Mesenchymal stem cell (in vitro differentiated cells and primary cell): Measurements from ENCODE around the gene PTPRQ.

Experiments
- DNase-seq: peaks from one replicate; pipeline ENCODE4 v3.0.0-alpha.2; 2013
- H2AFZ ChIP-seq: one replicate; pipeline ENCODE4 v1.6.1; 2013; ENCODE audit warnings: low read depth, mild to moderate bottlenecking, control low read depth, inconsistent platforms, low read length, moderate library complexity
- H2AK5ac ChIP-seq: 2 replicates; pipeline ENCODE4 v1.6.1; 2013; ENCODE audit warnings: low read length, moderate library complexity, mild to moderate bottlenecking, inconsistent platforms; ENCODE audit not compliant: severe bottlenecking
- H2BK120ac ChIP-seq: one replicate; pipeline ENCODE4 v1.6.1; 2013; ENCODE audit warnings: low read depth, mild to moderate bottlenecking, inconsistent platforms, low read length, moderate library complexity
- H2BK12ac ChIP-seq, 2 experiments: one replicate each; pipeline ENCODE4 v1.6.1; 2013; ENCODE audit warnings: inconsistent platforms in 2 of 2, low read length in 2 of 2, mild to moderate bottlenecking in 2 of 2, moderate library complexity in 2 of 2, control low read depth in 1 of 2
- H2BK15ac ChIP-seq: one replicate; pipeline ENCODE4 v1.6.1; 2013; ENCODE audit warnings: mild to moderate bottlenecking, low read depth, inconsistent platforms; ENCODE audit not compliant: poor library complexity, severe bottlenecking
- H2BK5ac ChIP-seq: 2 replicates; pipeline ENCODE4 v1.6.1; 2013; ENCODE audit warnings: low read depth, mild to moderate bottlenecking, low read length, control low read depth, inconsistent platforms; ENCODE audit not compliant: poor library complexity, severe bottlenecking
- H3K14ac ChIP-seq, 2 experiments: one replicate each; pipeline ENCODE4 v1.6.1; 2013; ENCODE audit warnings: inconsistent platforms in 2 of 2, low read length in 2 of 2, control low read depth in 1 of 2, mild to moderate bottlenecking in 1 of 2, moderate library complexity in 1 of 2
- H3K18ac ChIP-seq, 2 experiments: one replicate each; pipeline ENCODE4 v1.6.1; 2013; ENCODE audit warnings: inconsistent platforms in 2 of 2, low read length in 2 of 2, control low read depth in 1 of 2, low read depth in 1 of 2, mild to moderate bottlenecking in 1 of 2
- H3K23ac ChIP-seq, 2 experiments: one replicate each; pipeline ENCODE4 v1.6.1; 2013; ENCODE audit warnings: inconsistent platforms in 2 of 2, low read length in 2 of 2, mild to moderate bottlenecking in 2 of 2, moderate library complexity in 2 of 2, control low read depth in 1 of 2
- H3K27ac ChIP-seq: 2 replicates; pipeline ENCODE4 v1.5.1; 2013; ENCODE audit warnings: mild to moderate bottlenecking, moderate library complexity, low read length, control low read depth, inconsistent platforms; ENCODE audit not compliant: poor library complexity, severe bottlenecking
- H3K27me3 ChIP-seq, 2 experiments: 2 replicates each; pipeline versions ENCODE4 v1.6.1 to v1.7.0; 2013; ENCODE audit warnings: low read length in 2 of 2, mild to moderate bottlenecking in 2 of 2, moderate library complexity in 2 of 2, control low read depth in 1 of 2, inconsistent platforms in 1 of 2; ENCODE audit not compliant: control insufficient read depth in 1 of 2, insufficient read depth in 1 of 2
- H3K36me3 ChIP-seq, 2 experiments: 2 replicates each; pipeline versions ENCODE4 v1.6.1 to v1.7.0; 2013; ENCODE audit warnings: low read length in 2 of 2, control low read depth in 1 of 2, inconsistent platforms in 1 of 2, low read depth in 1 of 2, mild to moderate bottlenecking in 1 of 2; ENCODE audit not compliant: insufficient read depth in 2 of 2, control insufficient read depth in 1 of 2
- H3K4ac ChIP-seq, 2 experiments: one replicate each; pipeline ENCODE4 v1.6.1; 2013; ENCODE audit warnings: inconsistent platforms in 2 of 2, low read length in 2 of 2, mild to moderate bottlenecking in 2 of 2, moderate library complexity in 2 of 2, control low read depth in 1 of 2, low read depth in 1 of 2
- H3K4me1 ChIP-seq: 2 replicates; pipeline ENCODE4 v1.6.1; 2013; ENCODE audit warnings: low read depth, low read length, control low read depth; ENCODE audit not compliant: control insufficient read depth, insufficient read depth
- H3K4me2 ChIP-seq: 2 replicates; pipeline ENCODE4 v1.6.1; 2013; ENCODE audit warnings: low read length, mild to moderate bottlenecking, inconsistent platforms; ENCODE audit not compliant: poor library complexity, severe bottlenecking
- H3K4me3 ChIP-seq, 2 experiments: 2 replicates each; pipeline versions ENCODE4 v1.5.1 to v1.7.0; 2013; ENCODE audit warnings: low read length in 2 of 2, mild to moderate bottlenecking in 2 of 2, control low read depth in 1 of 2, low read depth in 1 of 2; ENCODE audit not compliant: insufficient read depth in 1 of 2
- H3K79me1 ChIP-seq: replicated peaks from 2 replicates; pipeline ENCODE4 v1.6.1; 2013; ENCODE audit warnings: mild to moderate bottlenecking, control low read depth, low read length, inconsistent platforms; ENCODE audit not compliant: poor library complexity, severe bottlenecking
- H3K9ac ChIP-seq: 2 replicates; pipeline ENCODE4 v1.7.0; 2013; ENCODE audit warnings: mild to moderate bottlenecking, low read length, moderate library complexity
- H3K9me3 ChIP-seq: 2 replicates; pipeline ENCODE4 v1.7.0; 2013; ENCODE audit warnings: mild to moderate bottlenecking, low read length; ENCODE audit not compliant: control insufficient read depth
- H4K8ac ChIP-seq: one replicate; pipeline ENCODE4 v1.6.1; 2013; ENCODE audit warnings: inconsistent platforms, mild to moderate bottlenecking, low read length, moderate library complexity
- H4K91ac ChIP-seq: one replicate; pipeline ENCODE4 v1.6.1; 2013; ENCODE audit warnings: mild to moderate bottlenecking, low read length, inconsistent platforms
- WGBS: methylation state at CpG from one replicate; pipeline ENCODE4 v1.1.7; 2013; ENCODE audit warnings: mixed read lengths; 5-methylcytosine and 5-hydroxymethylcytosine counted together

The PTPRQ gene

DNA sequence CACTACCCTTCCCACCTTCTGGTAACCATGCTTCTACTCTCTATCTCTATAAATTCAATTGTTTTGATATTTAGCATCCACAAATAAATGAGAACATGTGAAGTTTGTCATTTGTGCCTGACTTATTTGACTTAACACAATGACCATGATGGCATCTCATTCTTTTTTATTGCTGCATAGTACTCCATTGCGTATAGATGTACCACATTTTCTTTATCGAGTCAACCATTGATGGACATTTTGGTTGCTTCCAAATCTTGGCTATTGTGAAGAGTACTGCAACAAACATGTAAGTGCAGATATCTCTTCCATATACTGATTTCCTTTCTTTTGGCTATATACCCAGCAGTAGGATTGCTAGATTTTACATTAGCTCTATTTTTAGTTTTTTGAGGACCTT lies 73.6 kb downstream of the PTPRQ start:
- Histone ChIP-seq H3K23ac (no peak overlapping the region), H2BK120ac (no peak overlapping the region), H4K8ac (no peak overlapping the region), H2BK5ac (no peak overlapping the region), H3K27ac (no peak overlapping the region), H3K4ac (no peak overlapping the region), H2AFZ (no peak overlapping the region), H3K18ac (no peak overlapping the region), H3K79me1 (no peaks in the 10 kb centered on the region), H3K4me3 (no peak overlapping the region), H2AK5ac (no peak overlapping the region), H3K4me1 (no peaks in the 10 kb centered on the region), H2BK12ac (no peak overlapping the region), H3K14ac (no peak overlapping the region), H4K91ac (no peak overlapping the region), H3K4me2 (no peak overlapping the region), H3K27me3 (no peaks in the 10 kb centered on the region), H2BK15ac (no peak overlapping the region), H3K9me3 (peaks cover 2% of the 10 kb centered on the region), H3K9ac (no peak overlapping the region), H3K36me3 (no peaks in the 10 kb centered on the region)
- WGBS: 92% methylated on average over 2 of the region's 2 CpGs
- no peak for DNase-seq

DNA sequence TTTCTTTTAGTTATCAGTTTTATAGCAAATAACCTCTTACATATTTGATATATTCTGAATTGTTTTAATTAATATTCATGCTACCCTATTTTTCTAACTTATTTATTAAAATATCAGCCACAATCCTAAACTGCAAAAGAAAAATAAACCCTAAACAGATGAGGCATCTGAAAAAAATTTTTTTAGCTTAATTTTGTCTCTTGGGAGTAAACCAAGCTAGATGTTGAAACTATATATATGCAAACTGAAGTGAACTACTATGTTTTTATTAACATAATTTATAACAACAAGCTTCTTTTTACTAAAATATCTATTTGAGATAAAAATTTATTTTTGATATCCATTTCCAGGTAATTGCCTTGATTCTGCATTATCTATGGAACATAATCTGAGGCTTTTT lies 87.6 kb downstream of the PTPRQ start:
- H2BK120ac ChIP-seq: no peak overlapping the region
- H2AK5ac ChIP-seq: no peak overlapping the region
- no peak overlapping the region for H2BK5ac ChIP-seq
- H4K91ac ChIP-seq: no peak overlapping the region
- H3K4me2 ChIP-seq: no peak overlapping the region
- no peak overlapping the region for H3K18ac ChIP-seq
- H3K27me3 ChIP-seq: no peaks in the 10 kb centered on the region
- H2BK12ac ChIP-seq: no peak overlapping the region
- H3K9ac ChIP-seq: no peak overlapping the region
- no peak overlapping the region for H4K8ac ChIP-seq
- DNase-seq: no peak
- no peak overlapping the region for H3K14ac ChIP-seq
- H3K27ac ChIP-seq: no peak overlapping the region
- no peak overlapping the region for H3K4ac ChIP-seq
- no peak overlapping the region for H2AFZ ChIP-seq
- H2BK15ac ChIP-seq: no peak overlapping the region
- no peaks in the 10 kb centered on the region for H3K79me1 ChIP-seq
- H3K36me3 ChIP-seq: no peaks in the 10 kb centered on the region
- H3K23ac ChIP-seq: no peak overlapping the region
- H3K4me1 ChIP-seq: no peaks in the 10 kb centered on the region
- H3K4me3 ChIP-seq: no peak overlapping the region
- no peaks in the 10 kb centered on the region for H3K9me3 ChIP-seq

DNA sequence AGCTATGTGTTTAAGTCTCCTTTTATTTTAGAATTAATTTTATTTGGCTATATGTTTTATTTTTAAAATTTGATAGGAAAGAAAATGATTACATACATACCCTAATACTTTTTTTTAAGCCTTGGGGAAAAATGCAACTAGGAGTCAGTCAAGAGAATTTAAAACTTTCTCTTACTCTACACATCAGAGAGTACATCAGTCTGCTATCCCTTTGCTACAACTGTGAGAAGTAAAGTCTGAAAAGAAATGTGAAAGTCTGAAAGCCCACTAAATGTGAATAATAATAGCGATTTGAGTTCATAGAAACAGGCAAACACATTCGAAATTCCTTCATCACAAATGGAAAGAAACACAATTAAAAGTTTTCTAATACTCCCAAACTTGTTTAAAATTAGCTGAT lies 95.0 kb downstream of the PTPRQ start:
- WGBS: no CpG with 5 or more reads among the region's 2 CpGs
- H3K18ac ChIP-seq: no peak overlapping the region

DNA sequence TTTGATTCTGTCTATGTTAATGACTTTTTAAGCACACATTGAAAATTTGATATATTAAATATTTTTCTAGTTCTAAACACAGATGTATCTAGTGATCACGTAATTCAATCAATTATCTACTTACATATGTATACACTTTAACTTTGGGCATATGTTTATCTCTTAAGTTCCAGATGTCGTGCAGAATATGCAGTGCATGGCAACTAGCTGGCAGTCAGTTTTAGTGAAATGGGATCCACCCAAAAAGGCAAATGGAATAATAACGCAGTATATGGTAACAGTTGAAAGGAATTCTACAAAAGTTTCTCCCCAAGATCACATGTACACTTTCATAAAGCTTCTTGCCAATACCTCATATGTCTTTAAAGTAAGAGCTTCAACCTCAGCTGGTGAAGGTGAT lies 105.3 kb downstream of the PTPRQ start:
- no peak for DNase-seq
- no peaks in the 10 kb centered on the region for H3K36me3 ChIP-seq
- H3K27ac ChIP-seq: no peak overlapping the region
- no peak overlapping the region for H4K91ac ChIP-seq
- H3K4me1 ChIP-seq: peaks cover 2% of the 10 kb centered on the region
- no peak overlapping the region for H3K4me2 ChIP-seq
- 91% methylated on average over 3 of the region's 3 CpGs for WGBS
- no peaks in the 10 kb centered on the region for H3K9me3 ChIP-seq
- no peak overlapping the region for H3K4me3 ChIP-seq
- no peak overlapping the region for H3K4ac ChIP-seq
- H2AFZ ChIP-seq: no peak overlapping the region
- H3K79me1 ChIP-seq: no peaks in the 10 kb centered on the region
- H3K27me3 ChIP-seq: no peaks in the 10 kb centered on the region
- no peak overlapping the region for H2BK15ac ChIP-seq
- H2BK120ac ChIP-seq: no peak overlapping the region
- no peak overlapping the region for H3K18ac ChIP-seq
- no peak overlapping the region for H3K23ac ChIP-seq
- H4K8ac ChIP-seq: no peak overlapping the region
- H2BK5ac ChIP-seq: no peak overlapping the region
- no peak overlapping the region for H2AK5ac ChIP-seq
- no peak overlapping the region for H3K9ac ChIP-seq
- H2BK12ac ChIP-seq: no peak overlapping the region
- no peak overlapping the region for H3K14ac ChIP-seq

More for the DNA sequence above, 95.0 kb downstream of the PTPRQ start:
- no peak overlapping the region for H3K4me3 ChIP-seq
- H3K9ac ChIP-seq: no peak overlapping the region
- no peak overlapping the region for H2AFZ ChIP-seq
- H3K4me1 ChIP-seq: no peaks in the 10 kb centered on the region
- H3K27ac ChIP-seq: no peak overlapping the region
- no peak overlapping the region for H2AK5ac ChIP-seq
- no peaks in the 10 kb centered on the region for H3K36me3 ChIP-seq
- no peak overlapping the region for H2BK12ac ChIP-seq
- H2BK120ac ChIP-seq: no peak overlapping the region
- H3K23ac ChIP-seq: no peak overlapping the region
- no peak overlapping the region for H3K14ac ChIP-seq
- H4K91ac ChIP-seq: no peak overlapping the region
- no peak overlapping the region for H2BK5ac ChIP-seq
- no peak overlapping the region for H4K8ac ChIP-seq
- H3K9me3 ChIP-seq: no peaks in the 10 kb centered on the region
- H3K4ac ChIP-seq: no peak overlapping the region
- H2BK15ac ChIP-seq: no peak overlapping the region
- no peaks in the 10 kb centered on the region for H3K27me3 ChIP-seq
- no peak for DNase-seq
- no peak overlapping the region for H3K4me2 ChIP-seq
- no peaks in the 10 kb centered on the region for H3K79me1 ChIP-seq
